Mesenchymal stem cell (in vitro differentiated cells and primary cell): ENCODE results near the gene LINC00305.

ENCODE experiments used
- DNase-seq: peaks from one replicate; pipeline ENCODE4 v3.0.0-alpha.2; 2013
- H2AFZ ChIP-seq: one replicate; pipeline ENCODE4 v1.6.1; 2013; ENCODE audit warnings: low read depth, mild to moderate bottlenecking, control low read depth, inconsistent platforms, low read length, moderate library complexity
- H2AK5ac ChIP-seq: 2 replicates; pipeline ENCODE4 v1.6.1; 2013; ENCODE audit warnings: low read length, moderate library complexity, mild to moderate bottlenecking, inconsistent platforms; ENCODE audit not compliant: severe bottlenecking
- H2BK120ac ChIP-seq: one replicate; pipeline ENCODE4 v1.6.1; 2013; ENCODE audit warnings: low read depth, mild to moderate bottlenecking, inconsistent platforms, low read length, moderate library complexity
- H2BK12ac ChIP-seq, 2 experiments: one replicate each; pipeline ENCODE4 v1.6.1; 2013; ENCODE audit warnings: inconsistent platforms in 2 of 2, low read length in 2 of 2, mild to moderate bottlenecking in 2 of 2, moderate library complexity in 2 of 2, control low read depth in 1 of 2
- H2BK15ac ChIP-seq: one replicate; pipeline ENCODE4 v1.6.1; 2013; ENCODE audit warnings: mild to moderate bottlenecking, low read depth, inconsistent platforms; ENCODE audit not compliant: poor library complexity, severe bottlenecking
- H2BK5ac ChIP-seq: 2 replicates; pipeline ENCODE4 v1.6.1; 2013; ENCODE audit warnings: low read depth, mild to moderate bottlenecking, low read length, control low read depth, inconsistent platforms; ENCODE audit not compliant: poor library complexity, severe bottlenecking
- H3K14ac ChIP-seq, 2 experiments: one replicate each; pipeline ENCODE4 v1.6.1; 2013; ENCODE audit warnings: inconsistent platforms in 2 of 2, low read length in 2 of 2, control low read depth in 1 of 2, mild to moderate bottlenecking in 1 of 2, moderate library complexity in 1 of 2
- H3K18ac ChIP-seq, 2 experiments: one replicate each; pipeline ENCODE4 v1.6.1; 2013; ENCODE audit warnings: inconsistent platforms in 2 of 2, low read length in 2 of 2, control low read depth in 1 of 2, low read depth in 1 of 2, mild to moderate bottlenecking in 1 of 2
- H3K23ac ChIP-seq, 2 experiments: one replicate each; pipeline ENCODE4 v1.6.1; 2013; ENCODE audit warnings: inconsistent platforms in 2 of 2, low read length in 2 of 2, mild to moderate bottlenecking in 2 of 2, moderate library complexity in 2 of 2, control low read depth in 1 of 2
- H3K27ac ChIP-seq: 2 replicates; pipeline ENCODE4 v1.5.1; 2013; ENCODE audit warnings: mild to moderate bottlenecking, moderate library complexity, low read length, control low read depth, inconsistent platforms; ENCODE audit not compliant: poor library complexity, severe bottlenecking
- H3K27me3 ChIP-seq, 2 experiments: 2 replicates each; pipeline versions ENCODE4 v1.6.1 to v1.7.0; 2013; ENCODE audit warnings: low read length in 2 of 2, mild to moderate bottlenecking in 2 of 2, moderate library complexity in 2 of 2, control low read depth in 1 of 2, inconsistent platforms in 1 of 2; ENCODE audit not compliant: control insufficient read depth in 1 of 2, insufficient read depth in 1 of 2
- H3K36me3 ChIP-seq, 2 experiments: 2 replicates each; pipeline versions ENCODE4 v1.6.1 to v1.7.0; 2013; ENCODE audit warnings: low read length in 2 of 2, control low read depth in 1 of 2, inconsistent platforms in 1 of 2, low read depth in 1 of 2, mild to moderate bottlenecking in 1 of 2; ENCODE audit not compliant: insufficient read depth in 2 of 2, control insufficient read depth in 1 of 2
- H3K4ac ChIP-seq, 2 experiments: one replicate each; pipeline ENCODE4 v1.6.1; 2013; ENCODE audit warnings: inconsistent platforms in 2 of 2, low read length in 2 of 2, mild to moderate bottlenecking in 2 of 2, moderate library complexity in 2 of 2, control low read depth in 1 of 2, low read depth in 1 of 2
- H3K4me1 ChIP-seq: 2 replicates; pipeline ENCODE4 v1.6.1; 2013; ENCODE audit warnings: low read depth, low read length, control low read depth; ENCODE audit not compliant: control insufficient read depth, insufficient read depth
- H3K4me2 ChIP-seq: 2 replicates; pipeline ENCODE4 v1.6.1; 2013; ENCODE audit warnings: low read length, mild to moderate bottlenecking, inconsistent platforms; ENCODE audit not compliant: poor library complexity, severe bottlenecking
- H3K4me3 ChIP-seq, 2 experiments: 2 replicates each; pipeline versions ENCODE4 v1.5.1 to v1.7.0; 2013; ENCODE audit warnings: low read length in 2 of 2, mild to moderate bottlenecking in 2 of 2, control low read depth in 1 of 2, low read depth in 1 of 2; ENCODE audit not compliant: insufficient read depth in 1 of 2
- H3K79me1 ChIP-seq: replicated peaks from 2 replicates; pipeline ENCODE4 v1.6.1; 2013; ENCODE audit warnings: mild to moderate bottlenecking, control low read depth, low read length, inconsistent platforms; ENCODE audit not compliant: poor library complexity, severe bottlenecking
- H3K9ac ChIP-seq: 2 replicates; pipeline ENCODE4 v1.7.0; 2013; ENCODE audit warnings: mild to moderate bottlenecking, low read length, moderate library complexity
- H3K9me3 ChIP-seq: 2 replicates; pipeline ENCODE4 v1.7.0; 2013; ENCODE audit warnings: mild to moderate bottlenecking, low read length; ENCODE audit not compliant: control insufficient read depth
- H4K8ac ChIP-seq: one replicate; pipeline ENCODE4 v1.6.1; 2013; ENCODE audit warnings: inconsistent platforms, mild to moderate bottlenecking, low read length, moderate library complexity
- H4K91ac ChIP-seq: one replicate; pipeline ENCODE4 v1.6.1; 2013; ENCODE audit warnings: mild to moderate bottlenecking, low read length, inconsistent platforms
- WGBS: methylation state at CpG from one replicate; pipeline ENCODE4 v1.1.7; 2013; ENCODE audit warnings: mixed read lengths; 5-methylcytosine and 5-hydroxymethylcytosine counted together

LINC00305 gene

GRCh38 chr18:64111950-64112349 is 36.9 kb downstream of the LINC00305 start:
- H2AK5ac ChIP-seq: no peak overlapping the region
- H4K8ac ChIP-seq: no peak overlapping the region
- H3K9ac ChIP-seq: no peak overlapping the region
- H3K36me3 ChIP-seq: no peaks in the 10 kb centered on the region
- H3K27me3 ChIP-seq: no peaks in the 10 kb centered on the region
- no peak for DNase-seq
- H3K23ac ChIP-seq: no peak overlapping the region
- no peak overlapping the region for H3K14ac ChIP-seq
- H2AFZ ChIP-seq: no peak overlapping the region
- no peak overlapping the region for H3K4me2 ChIP-seq
- no peak overlapping the region for H2BK5ac ChIP-seq
- H4K91ac ChIP-seq: no peak overlapping the region
- H3K18ac ChIP-seq: no peak overlapping the region
- H2BK120ac ChIP-seq: no peak overlapping the region
- H3K4me3 ChIP-seq: no peak overlapping the region
- no peak overlapping the region for H2BK15ac ChIP-seq
- no peaks in the 10 kb centered on the region for H3K79me1 ChIP-seq
- peaks cover 4% of the 10 kb centered on the region for H3K4me1 ChIP-seq
- H3K4ac ChIP-seq: no peak overlapping the region
- H3K27ac ChIP-seq: no peak overlapping the region
- no peaks in the 10 kb centered on the region for H3K9me3 ChIP-seq
- WGBS: 95% methylated on average over 9 of the region's 9 CpGs
- no peak overlapping the region for H2BK12ac ChIP-seq

- Histone ChIP-seq H3K9me3 (no peaks in the 10 kb centered on the region), H4K8ac (no peak overlapping the region), H3K79me1 (no peaks in the 10 kb centered on the region), H2BK15ac (no peak overlapping the region), H3K9ac (no peak overlapping the region), H3K4me3 (no peak overlapping the region), H2BK120ac (no peak overlapping the region), H2BK5ac (no peak overlapping the region), H3K23ac (no peak overlapping the region), H3K4ac (no peak overlapping the region), H3K27ac (peak overlapping the region; percentile 73), H4K91ac (no peak overlapping the region), H3K14ac (no peak overlapping the region), H2BK12ac (peak overlapping the region in 1 of 2 experiments; percentile 72), H2AK5ac (peak overlapping the region; percentile 53), H3K4me2 (no peak overlapping the region), H3K4me1 (peaks cover 4% of the 10 kb centered on the region), H3K36me3 (no peaks in the 10 kb centered on the region), H3K18ac (no peak overlapping the region), H3K27me3 (no peaks in the 10 kb centered on the region), H2AFZ (no peak overlapping the region)
- WGBS: 24% methylated on average over 6 of the region's 7 CpGs
- peak; percentile 75 for DNase-seq
Observed at GRCh38 chr18:64110692-64111480, 38.0 kb downstream of the LINC00305 start.

GRCh38 chr18:64103986-64104385 is 44.9 kb downstream of the LINC00305 start:
- H2BK120ac ChIP-seq: no peak overlapping the region
- H3K4me2 ChIP-seq: no peak overlapping the region

GRCh38 chr18:64100116-64100922 is 48.6 kb downstream of the LINC00305 start:
- H3K23ac ChIP-seq: no peak overlapping the region
- H3K27me3 ChIP-seq: no peaks in the 10 kb centered on the region
- H3K27ac ChIP-seq: no peak overlapping the region
- H2BK120ac ChIP-seq: no peak overlapping the region
- H4K91ac ChIP-seq: no peak overlapping the region
- H4K8ac ChIP-seq: no peak overlapping the region
- no peaks in the 10 kb centered on the region for H3K79me1 ChIP-seq
- no peak overlapping the region for H3K4me2 ChIP-seq
- H2AK5ac ChIP-seq: no peak overlapping the region
- no peak for DNase-seq
- no peak overlapping the region for H2BK5ac ChIP-seq
- WGBS: 68% methylated on average over 5 of the region's 6 CpGs
- H3K4me3 ChIP-seq: no peak overlapping the region
- H2BK15ac ChIP-seq: no peak overlapping the region
- no peak overlapping the region for H3K9ac ChIP-seq
- H3K4ac ChIP-seq: no peak overlapping the region
- no peaks in the 10 kb centered on the region for H3K36me3 ChIP-seq
- no peak overlapping the region for H2BK12ac ChIP-seq
- no peaks in the 10 kb centered on the region for H3K9me3 ChIP-seq
- H3K18ac ChIP-seq: no peak overlapping the region
- no peak overlapping the region for H2AFZ ChIP-seq
- H3K4me1 ChIP-seq: no peaks in the 10 kb centered on the region
- no peak overlapping the region for H3K14ac ChIP-seq

More at GRCh38 chr18:64103986-64104385, 44.9 kb downstream of the LINC00305 start:
- Histone ChIP-seq H3K23ac (no peak overlapping the region), H4K8ac (no peak overlapping the region), H3K27me3 (no peaks in the 10 kb centered on the region), H4K91ac (no peak overlapping the region), H2AK5ac (no peak overlapping the region), H3K9ac (no peak overlapping the region), H3K18ac (no peak overlapping the region), H3K9me3 (no peaks in the 10 kb centered on the region), H3K4ac (no peak overlapping the region), H2BK15ac (no peak overlapping the region), H2BK12ac (no peak overlapping the region), H3K4me3 (no peak overlapping the region), H2AFZ (no peak overlapping the region), H3K4me1 (no peaks in the 10 kb centered on the region), H3K79me1 (no peaks in the 10 kb centered on the region), H3K36me3 (no peaks in the 10 kb centered on the region), H3K14ac (no peak overlapping the region), H3K27ac (no peak overlapping the region), H2BK5ac (no peak overlapping the region)
- 82% methylated on average over 3 of the region's 4 CpGs for WGBS
- peak; percentile 5 for DNase-seq
